Calu3 (cell line): ENCODE data around the gene EXOSC5. TPM values are rescaled to one million over a fixed set of nuclear protein-coding genes. Genes with fewer than 3 reads are reported as not detected.

Source experiments
- BruUV-seq: library from RNA; stranded (reverse); fragments of 400-500 nt; replicated peaks from 2 replicates; lab custom pipeline; 2021; lab: Mats Ljungman, UMichigan
- CTCF ChIA-PET: fragments of 300-600 bp; sonication (Branson Sonifier 250); formaldehyde crosslinking; loops from one replicate; lab custom pipeline; 2022; ENCODE audit warnings: antibody characterized with exemption; lab: Charles Lee
- DNase-seq: peaks from one replicate; pipeline ENCODE4 v3.0.0; 2022
- H3K27ac Mint-ChIP-seq: one replicate; pipeline ENCODE4 v1.8.0; 2022; ENCODE audit warnings: mixed read lengths; ENCODE audit not compliant: unreplicated experiment
- H3K27me3 Mint-ChIP-seq: one replicate; pipeline ENCODE4 v1.8.0; 2022; ENCODE audit warnings: mixed read lengths; ENCODE audit not compliant: unreplicated experiment
- H3K36me3 Mint-ChIP-seq: one replicate; pipeline ENCODE4 v1.8.0; 2022; ENCODE audit warnings: mild to moderate bottlenecking, moderate library complexity, mixed read lengths; ENCODE audit not compliant: insufficient read depth, unreplicated experiment
- H3K4me1 Mint-ChIP-seq: one replicate; pipeline ENCODE4 v1.8.0; 2022; ENCODE audit warnings: mild to moderate bottlenecking, low read depth, mixed read lengths; ENCODE audit not compliant: unreplicated experiment
- H3K4me3 Mint-ChIP-seq: one replicate; pipeline ENCODE4 v1.8.0; 2022; ENCODE audit warnings: mild to moderate bottlenecking, low read depth, moderate library complexity, mixed read lengths; ENCODE audit not compliant: unreplicated experiment
- H3K9me3 Mint-ChIP-seq: one replicate; pipeline ENCODE4 v1.8.0; 2022; ENCODE audit warnings: low read depth, mixed read lengths; ENCODE audit not compliant: unreplicated experiment
- intact Hi-C: fragments of 100-400 bp; cut with micrococcal nuclease; formaldehyde crosslinking; loops from one replicate; pipeline ENCODE4 v1.10.0; 2022; ENCODE audit not compliant: unreplicated experiment
- total RNA-seq: library from RNA; stranded (reverse); gene quantifications from 2 replicates; pipeline ENCODE4 v1.2.3, GENCODE V29; 2022
- TF ChIP-seq, protein P1 (sequence below): fragments of 200-600 bp; IDR thresholded peaks from one replicate; pipeline ENCODE4 v1.8.0; 2022; ENCODE audit warnings: antibody characterized with exemption; ENCODE audit not compliant: unreplicated experiment

The EXOSC5 gene
- total RNA-seq, 1 experiment from 2014 or later: 44.7 TPM

DNA sequence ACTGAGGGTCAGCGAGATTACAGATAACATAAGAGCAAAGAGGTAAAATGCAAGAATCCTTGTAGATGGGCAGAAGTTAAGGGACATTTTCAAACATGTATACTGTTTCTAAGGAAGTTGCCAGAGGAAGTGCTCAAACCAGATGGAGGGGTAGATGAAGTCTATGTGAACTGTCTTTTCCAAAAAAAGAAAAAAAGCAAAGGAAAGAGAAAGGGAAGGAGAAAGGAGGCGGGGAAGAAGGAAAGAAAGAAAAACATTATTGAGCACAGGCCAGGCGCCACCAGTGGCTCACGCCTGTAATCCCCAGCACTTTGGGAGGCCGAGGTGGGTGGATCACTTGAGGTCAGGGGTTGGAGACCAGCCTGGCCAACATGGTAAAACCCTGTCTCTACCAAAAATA, 37.3 kb upstream of the EXOSC5 start:
- no peak for DNase-seq
- Mint-ChIP-seq H3K36me3 (peaks cover 19% of the 10 kb centered on the region), H3K27ac (no peak overlapping the region), H3K27me3 (no peaks in the 10 kb centered on the region), H3K4me3 (no peak overlapping the region), H3K4me1 (no peaks in the 10 kb centered on the region), H3K9me3 (no peaks in the 10 kb centered on the region)
- intact Hi-C loops: loop anchor here (10.0 kb wide), 1 partner anchor 80 kb away; the partner anchor contains the start of gene TGFB1
- BruUV-seq: no TSS peak
- CTCF ChIA-PET: interaction anchor here (0.6 to 0.7 kb wide), 2 partner anchors 129 to 733 kb away, joined by 4 to 5 read pairs; no protein-coding TSS in a partner anchor
- TF ChIP-seq, protein P1, sequence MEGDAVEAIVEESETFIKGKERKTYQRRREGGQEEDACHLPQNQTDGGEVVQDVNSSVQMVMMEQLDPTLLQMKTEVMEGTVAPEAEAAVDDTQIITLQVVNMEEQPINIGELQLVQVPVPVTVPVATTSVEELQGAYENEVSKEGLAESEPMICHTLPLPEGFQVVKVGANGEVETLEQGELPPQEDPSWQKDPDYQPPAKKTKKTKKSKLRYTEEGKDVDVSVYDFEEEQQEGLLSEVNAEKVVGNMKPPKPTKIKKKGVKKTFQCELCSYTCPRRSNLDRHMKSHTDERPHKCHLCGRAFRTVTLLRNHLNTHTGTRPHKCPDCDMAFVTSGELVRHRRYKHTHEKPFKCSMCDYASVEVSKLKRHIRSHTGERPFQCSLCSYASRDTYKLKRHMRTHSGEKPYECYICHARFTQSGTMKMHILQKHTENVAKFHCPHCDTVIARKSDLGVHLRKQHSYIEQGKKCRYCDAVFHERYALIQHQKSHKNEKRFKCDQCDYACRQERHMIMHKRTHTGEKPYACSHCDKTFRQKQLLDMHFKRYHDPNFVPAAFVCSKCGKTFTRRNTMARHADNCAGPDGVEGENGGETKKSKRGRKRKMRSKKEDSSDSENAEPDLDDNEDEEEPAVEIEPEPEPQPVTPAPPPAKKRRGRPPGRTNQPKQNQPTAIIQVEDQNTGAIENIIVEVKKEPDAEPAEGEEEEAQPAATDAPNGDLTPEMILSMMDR: no peak

DNA sequence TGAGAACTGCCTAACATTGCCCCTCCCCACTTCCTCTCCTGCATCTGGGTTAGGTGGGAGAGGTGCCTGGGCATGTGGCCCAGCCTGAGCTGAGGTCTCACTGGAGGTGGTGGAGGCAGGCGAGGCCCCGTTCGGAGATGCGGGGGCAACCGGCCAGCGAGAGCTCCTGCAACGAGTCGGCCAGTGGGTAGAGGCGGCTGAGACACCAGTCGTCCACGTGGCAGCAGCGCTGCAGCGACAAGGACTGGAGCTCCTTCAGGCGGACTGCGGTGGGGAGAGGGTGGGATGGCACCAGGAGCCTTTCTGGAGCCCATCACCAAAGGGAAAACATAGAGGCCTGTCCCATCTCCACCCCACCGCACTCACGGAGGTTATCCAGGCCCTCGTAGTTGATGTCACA, 36.0 kb upstream of the EXOSC5 start:
- no peaks in the 10 kb centered on the region for H3K4me1 Mint-ChIP-seq
- no peaks in the 10 kb centered on the region for H3K27me3 Mint-ChIP-seq
- no peaks in the 10 kb centered on the region for H3K9me3 Mint-ChIP-seq
- H3K4me3 Mint-ChIP-seq: no peak overlapping the region
- TF ChIP-seq, protein P1: no peak
- CTCF ChIA-PET: no interaction called here
- no peak overlapping the region for H3K27ac Mint-ChIP-seq
- peaks cover 23% of the 10 kb centered on the region for H3K36me3 Mint-ChIP-seq
- DNase-seq: no peak
- no TSS peak for BruUV-seq
- intact Hi-C loops: loop anchor here (10.0 kb wide), 1 partner anchor 78 kb away; the partner anchor contains the start of gene TGFB1

DNA sequence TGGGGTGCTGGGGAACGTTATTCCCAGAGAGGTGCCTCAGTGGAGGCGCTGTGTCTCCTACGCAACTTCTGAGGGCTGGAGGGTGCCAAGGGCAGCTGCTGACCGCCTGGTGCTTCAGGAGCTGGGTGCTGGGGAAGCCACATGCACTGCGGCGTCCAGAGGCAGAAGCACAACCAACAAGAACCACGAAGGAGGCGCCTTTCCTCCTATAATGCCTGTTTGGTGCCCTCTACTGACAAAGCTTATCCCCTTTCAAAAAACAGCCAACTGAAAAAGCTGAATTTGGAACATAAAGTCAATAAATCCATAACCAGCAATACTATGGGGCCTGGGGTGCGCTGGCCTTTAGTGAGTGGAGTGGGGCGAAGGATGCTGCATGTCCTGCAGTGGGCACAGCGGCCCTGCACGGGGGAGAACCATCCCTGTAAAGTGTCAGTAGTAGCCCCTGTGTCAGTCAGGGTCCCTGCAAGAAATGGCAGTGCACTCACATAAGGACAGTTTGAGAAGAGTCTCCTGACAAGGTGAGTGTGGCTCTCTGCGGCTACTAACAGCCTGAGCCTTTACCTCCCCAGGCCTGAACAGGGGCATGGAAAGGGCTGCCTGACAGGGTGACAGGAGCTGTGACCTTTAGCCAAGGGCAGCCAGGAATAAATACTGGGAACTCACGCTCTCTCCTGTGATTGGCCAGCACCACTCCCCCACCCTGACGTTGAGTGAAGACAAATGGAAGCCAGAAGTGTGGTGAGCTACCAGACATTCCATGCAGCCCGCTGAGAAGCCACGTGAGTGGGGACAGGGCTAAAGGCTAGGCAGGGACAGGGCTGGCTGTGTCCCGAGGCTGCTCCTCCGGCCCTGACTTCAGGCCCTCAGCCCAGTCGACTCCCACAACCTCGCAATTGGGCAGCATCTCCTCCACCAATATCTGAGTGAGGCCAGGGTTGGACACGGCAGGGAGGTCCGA, 34.5 kb upstream of the EXOSC5 start:
- CTCF ChIA-PET: interaction anchor here (1.0 to 1.3 kb wide), 3 partner anchors 22 to 169 kb away, joined by 3 to 6 read pairs (median 4); no protein-coding TSS in a partner anchor
- DNase-seq: no peak
- BruUV-seq: TSS peak; percentile 37
- intact Hi-C loops: loop anchor here (10.0 kb wide), 1 partner anchor 77 kb away; the partner anchor contains the start of gene TGFB1
- TF ChIP-seq, protein P1: peak; percentile 40
- H3K9me3 Mint-ChIP-seq: no peaks in the 10 kb centered on the region
- peaks cover 29% of the 10 kb centered on the region for H3K36me3 Mint-ChIP-seq
- no peaks in the 10 kb centered on the region for H3K27me3 Mint-ChIP-seq
- H3K27ac Mint-ChIP-seq: no peak overlapping the region
- peaks cover 8% of the 10 kb centered on the region for H3K4me1 Mint-ChIP-seq
- no peak overlapping the region for H3K4me3 Mint-ChIP-seq

DNA sequence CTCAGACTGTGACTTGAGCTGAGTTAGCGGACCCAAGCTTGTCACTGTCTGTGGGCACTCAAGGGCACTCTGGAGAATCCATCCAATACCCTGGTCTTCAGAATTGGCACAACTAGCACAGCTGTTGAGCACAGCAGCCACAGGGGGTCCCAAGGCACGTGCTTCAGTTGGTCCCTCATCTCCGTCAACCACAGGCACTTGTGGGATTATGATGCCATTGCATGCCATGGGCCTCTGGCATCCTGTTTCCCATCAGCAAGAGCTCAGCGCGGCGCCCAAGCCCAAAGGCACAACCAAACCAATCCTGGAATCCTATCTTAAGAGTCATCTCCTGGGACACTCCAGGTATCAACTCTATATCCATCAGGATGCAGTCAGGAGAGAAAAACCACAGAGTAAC, 33.8 kb upstream of the EXOSC5 start:
- no peak overlapping the region for H3K4me3 Mint-ChIP-seq
- intact Hi-C loops: loop anchor here (10.0 kb wide), 1 partner anchor 76 kb away; the partner anchor contains the start of gene TGFB1

More for the DNA sequence above, 33.8 kb upstream of the EXOSC5 start:
- BruUV-seq: no TSS peak
- H3K27me3 Mint-ChIP-seq: no peaks in the 10 kb centered on the region
- CTCF ChIA-PET: interaction anchor here (1.0 to 1.3 kb wide), 3 partner anchors 22 to 168 kb away, joined by 3 to 6 read pairs (median 4); no protein-coding TSS in a partner anchor
- H3K36me3 Mint-ChIP-seq: peaks cover 35% of the 10 kb centered on the region
- peaks cover 11% of the 10 kb centered on the region for H3K4me1 Mint-ChIP-seq
- no peak for DNase-seq
- TF ChIP-seq, protein P1: no peak
- H3K27ac Mint-ChIP-seq: no peak overlapping the region
- H3K9me3 Mint-ChIP-seq: no peaks in the 10 kb centered on the region
